ENCODE data around the gene ANK3. TPM values are rescaled to one million over a fixed set of nuclear protein-coding genes. Genes with fewer than 3 reads are reported as not detected.

ANK3 gene
- total RNA-seq, 4 donors from 2014 or later, result 125 to 171 (median 149) TPM

- Histone ChIP-seq H3K27ac (no peak overlapping the region), H3K9me3 (no peaks in the 10 kb centered on the region), H3K4me3 (no peak overlapping the region), H3K27me3 (no peaks in the 10 kb centered on the region), H3K4me1 (no peaks in the 10 kb centered on the region), H3K36me3 (no peaks in the 10 kb centered on the region)
- intact Hi-C loops (cut with DNase I; ENCODE audit: low total_unique reads) (no loop called here), in situ Hi-C loops (cut with MboI; ENCODE audit: low sequenced_read_pairs in 4 of 4) (no loop called here)
- no peak for ATAC-seq
- no peak for DNase-seq
- TF ChIP-seq POLR2A (IDR thresholded peaks at IDR 0.05), result no peak
- no peak for TF ChIP-seq CTCF (IDR thresholded peaks at IDR 0.05 in 4 of 5, conservative IDR thresholded peaks at IDR 0.05 in 1 of 5)
These were observed 136.2 kb downstream of the ANK3 start for GRCh38 chr10:60253484-60253883.

- TF ChIP-seq POLR2A (IDR thresholded peaks at IDR 0.05) (no peak), CTCF (IDR thresholded peaks at IDR 0.05 in 4 of 5, conservative IDR thresholded peaks at IDR 0.05 in 1 of 5) (no peak)
- in situ Hi-C loops (cut with MboI; ENCODE audit: low sequenced_read_pairs in 4 of 4) (no loop called here), intact Hi-C loops (cut with DNase I; ENCODE audit: low total_unique reads) (no loop called here)
- ATAC-seq, result no peak
- H3K4me3 ChIP-seq, result no peak overlapping the region
- no peaks in the 10 kb centered on the region for H3K4me1 ChIP-seq
- no peak overlapping the region for H3K27ac ChIP-seq
- no peaks in the 10 kb centered on the region for H3K9me3 ChIP-seq
- DNase-seq, result no peak
- no peaks in the 10 kb centered on the region for H3K27me3 ChIP-seq
- no peaks in the 10 kb centered on the region for H3K36me3 ChIP-seq
These were observed 137.0 kb downstream of the ANK3 start for GRCh38 chr10:60252688-60253087.

GRCh38 chr10:60246382-60246781, 143.3 kb downstream of the ANK3 start:
- in situ Hi-C loops (cut with MboI; ENCODE audit: low sequenced_read_pairs in 4 of 4), result no loop called here
- Histone ChIP-seq H3K27ac (no peak overlapping the region), H3K9me3 (no peaks in the 10 kb centered on the region), H3K4me1 (no peaks in the 10 kb centered on the region), H3K27me3 (no peaks in the 10 kb centered on the region), H3K36me3 (no peaks in the 10 kb centered on the region), H3K4me3 (no peak overlapping the region)
- TF ChIP-seq CTCF (IDR thresholded peaks at IDR 0.05 in 4 of 5, conservative IDR thresholded peaks at IDR 0.05 in 1 of 5), result no peak
- no peak for TF ChIP-seq POLR2A (IDR thresholded peaks at IDR 0.05)
- no peak for DNase-seq
- intact Hi-C loops (cut with DNase I; ENCODE audit: low total_unique reads), result no loop called here
- no peak for ATAC-seq

- Histone ChIP-seq H3K27ac (no peak overlapping the region), H3K36me3 (no peaks in the 10 kb centered on the region), H3K4me3 (no peak overlapping the region), H3K9me3 (no peaks in the 10 kb centered on the region), H3K27me3 (no peaks in the 10 kb centered on the region), H3K4me1 (no peaks in the 10 kb centered on the region)
- DNase-seq (no peak), ATAC-seq (no peak)
- in situ Hi-C loops (cut with MboI; ENCODE audit: low sequenced_read_pairs in 4 of 4), result no loop called here
- no peak for TF ChIP-seq CTCF (IDR thresholded peaks at IDR 0.05 in 4 of 5, conservative IDR thresholded peaks at IDR 0.05 in 1 of 5)
- TF ChIP-seq POLR2A (IDR thresholded peaks at IDR 0.05), result no peak
- intact Hi-C loops (cut with DNase I; ENCODE audit: low total_unique reads), result no loop called here
These were observed 150.4 kb downstream of the ANK3 start for GRCh38 chr10:60239228-60239627.

GRCh38 chr10:60238759-60239100, 150.9 kb downstream of the ANK3 start:
- Histone ChIP-seq H3K36me3 (no peaks in the 10 kb centered on the region), H3K9me3 (no peaks in the 10 kb centered on the region), H3K27ac (no peak overlapping the region), H3K27me3 (no peaks in the 10 kb centered on the region), H3K4me1 (no peaks in the 10 kb centered on the region), H3K4me3 (no peak overlapping the region)
- no peak for TF ChIP-seq POLR2A (IDR thresholded peaks at IDR 0.05)
- no peak for TF ChIP-seq CTCF (IDR thresholded peaks at IDR 0.05 in 4 of 5, conservative IDR thresholded peaks at IDR 0.05 in 1 of 5)
- DNase-seq (no peak), ATAC-seq (no peak)
- in situ Hi-C loops (cut with MboI; ENCODE audit: low sequenced_read_pairs in 4 of 4) (no loop called here), intact Hi-C loops (cut with DNase I; ENCODE audit: low total_unique reads) (no loop called here)
